ENCODE measurements around the gene L3MBTL2. TPM values are rescaled to one million over a fixed set of nuclear protein-coding genes. Genes with fewer than 3 reads are reported as not detected.
A peak's percentile ranks its signal among the peaks of the same experiment; 100 is the strongest.

The L3MBTL2 gene
- total and polyA plus RNA-seq, 10 of the 15 experiments (the other 5 are each of a cell fraction or from before 2014, with no cell fraction given), result 13.2 to 37.6 (median 28.2) TPM

- no peak for DNase-seq (ENCODE audit: low read depth, low spot score)
- Histone ChIP-seq H3K27ac (ENCODE audit: control insufficient read depth, insufficient read depth) (peak overlapping the region; percentile 56), H3K4me1 (ENCODE audit: control insufficient read depth, insufficient read depth, low read length) (peaks cover 12% of the 10 kb centered on the region), H3K9ac (ENCODE audit: control insufficient read depth, insufficient read depth, low read length) (peak overlapping the region; percentile 21; the same call in 1 of the 2 replicates), H3K27me3 (replicated peaks in 1 of 2; ENCODE audit: control insufficient read depth in 2 of 2, insufficient read depth in 2 of 2, low read length in 1 of 2) (no peaks in the 10 kb centered on the region), H4K20me1 (ENCODE audit: control insufficient read depth, insufficient read depth) (no peaks in the 10 kb centered on the region), H2AFZ (ENCODE audit: control insufficient read depth, low read depth, low read length) (peak overlapping the region; percentile 77), H3K79me2 (ENCODE audit: control insufficient read depth, insufficient read depth, low read length) (no peaks in the 10 kb centered on the region), H3K9me3 (replicated peaks; ENCODE audit: control insufficient read depth, insufficient read depth, low read length) (no peaks in the 10 kb centered on the region; the same call in 2 of the 3 replicates), H3K36me3 (ENCODE audit: control insufficient read depth in 2 of 2, insufficient read depth in 2 of 2, low read length in 1 of 2) (peaks cover 9 to 17% of the 10 kb centered on the region in 2 experiments), H3K4me3 (peak overlapping the region; percentile 5; the same call in 1 of the 2 replicates), H3K4me2 (ENCODE audit: control insufficient read depth, insufficient read depth) (peak overlapping the region; percentile 64)
- ChIA-PET SMC1A (ENCODE audit: uncharacterized antibody, unreplicated experiment) (interaction anchor here (1.0 to 1.5 kb wide), 2 partner anchors 20 to 295 kb away, joined by 3 read pairs; no protein-coding TSS in a partner anchor), RAD21 (ENCODE audit: unreplicated experiment) (interaction anchor here (0.5 kb wide), 1 partner anchor 756 kb away, joined by 3 read pairs; no protein-coding TSS in a partner anchor), CTCF (interaction anchor here (0.6 to 1.3 kb wide), 3 partner anchors 11 to 295 kb away, joined by 3 to 9 read pairs (median 3); no protein-coding TSS in a partner anchor), POLR2A (interaction anchor here (0.5 to 1.5 kb wide), 5 partner anchors 8 to 265 kb away, joined by 3 to 5 read pairs (median 4); partner anchors contain the start of gene TEF)
- FAIRE-seq, result peak; percentile 92
- intact Hi-C loops (cut with micrococcal nuclease; ENCODE audit: unreplicated experiment) (no loop called here), in situ Hi-C loops (cut with MboI) (no loop called here)
- ATAC-seq, result peak; percentile 97
- 40% methylated on average over 16 of the region's 16 CpGs for WGBS (ENCODE audit: insufficient coverage, insufficient replicate concordance, low lambda C conversion rate, missing lambda C conversion rate)
- no peak for TF ChIP-seq RCOR1 (conservative IDR thresholded peaks at IDR 0.05; ENCODE audit: low read depth, low read length)
- 0 out of 2 replicates have a peak, but pooled peaks have one; percentile 11 for TF ChIP-seq MTA2 (IDR thresholded peaks at IDR 0.05; ENCODE audit: low read depth)
- peak; percentile 34; the same call in 1 of the 2 replicates for TF ChIP-seq IKZF1 (conservative IDR thresholded peaks at IDR 0.05)
- TF ChIP-seq EZH2 (IDR thresholded peaks at IDR 0.05; ENCODE audit: borderline replicate concordance, control insufficient read depth, low read depth, low read length), result no peak
- TF ChIP-seq IKZF2 (IDR thresholded peaks at IDR 0.05), result peak in 1 of 2 experiments; percentile 17; a peak in 2 of 4 replicates
- TF ChIP-seq SPI1 (IDR thresholded peaks at IDR 0.05; ENCODE audit: borderline replicate concordance, insufficient read depth, low read depth, low read length), result peak; percentile 77
- 0 out of 4 replicates have a peak, but pooled peaks of 1 of the 2 experiments have one; percentile 16 for TF ChIP-seq ETV6 (conservative IDR thresholded peaks at IDR 0.05 in 1 of 2, IDR thresholded peaks at IDR 0.05 in 1 of 2; ENCODE audit: borderline replicate concordance in 1 of 2, low read depth in 1 of 2)
- no peak for TF ChIP-seq ZNF274 (IDR thresholded peaks at IDR 0.05; ENCODE audit: insufficient read depth, insufficient read length)
- TF ChIP-seq ZNF687 (IDR thresholded peaks at IDR 0.05), result no peak
- TF ChIP-seq PKNOX1 (IDR thresholded peaks at IDR 0.05), result peak; percentile 36
- TF ChIP-seq TCF12 (IDR thresholded peaks at IDR 0.05; ENCODE audit: low read depth, low read length), result 0 out of 2 replicates have a peak, but pooled peaks have one; percentile 30
- 0 out of 4 replicates have a peak, but pooled peaks of 1 of the 2 experiments have one; percentile 13 for TF ChIP-seq CEBPB (IDR thresholded peaks at IDR 0.05; ENCODE audit: borderline replicate concordance in 1 of 2, low read depth in 2 of 2, low read length in 2 of 2)
- 0 out of 2 replicates have a peak, but pooled peaks have one; percentile 28 for TF ChIP-seq POLR2AphosphoS5 (IDR thresholded peaks at IDR 0.05; ENCODE audit: low read length)
- peak; percentile 67 for TF ChIP-seq NFYB (IDR thresholded peaks at IDR 0.05; ENCODE audit: insufficient read depth, low read depth, low read length)
- no peak for TF ChIP-seq ZNF217 (IDR thresholded peaks at IDR 0.05)
- no peak for TF ChIP-seq RELA (IDR thresholded peaks at IDR 0.05; ENCODE audit: borderline replicate concordance, partially characterized antibody)
- no peak for TF ChIP-seq EP300 (IDR thresholded peaks at IDR 0.05; ENCODE audit: borderline replicate concordance in 1 of 2, control insufficient read depth in 1 of 2, low read depth in 2 of 2, low read length in 2 of 2)
- BruUV-seq (replicated peaks), result no TSS peak
Observed at GRCh38 chr22:41217553-41218157, 12.5 kb downstream of the L3MBTL2 start.

All from GM12878 (cell line).